ENCODE measurements around the gene PDZK1. TPM values are rescaled to one million over a fixed set of nuclear protein-coding genes. Genes with fewer than 3 reads are reported as not detected.

The PDZK1 gene
- total RNA-seq, 1 donor = 0.36 TPM

DNA sequence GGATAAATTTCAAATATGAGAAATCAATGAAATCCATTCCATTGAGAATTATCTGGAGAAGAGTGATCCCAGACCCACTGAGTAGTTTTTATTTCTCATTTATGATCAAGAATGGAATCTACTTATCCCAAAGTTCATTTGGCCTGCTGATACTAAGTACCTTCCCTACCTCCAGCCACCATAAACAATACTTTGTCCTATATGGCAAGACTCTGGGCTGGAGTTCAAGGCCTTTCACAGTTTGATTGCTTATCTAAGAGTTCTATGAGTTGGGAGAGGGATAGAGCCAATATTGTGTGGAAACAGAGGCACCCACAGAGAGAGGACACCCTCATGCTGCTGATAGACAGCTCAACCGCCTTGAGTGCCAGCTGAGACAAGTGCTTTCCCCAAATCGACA is 5.1 kb downstream of the PDZK1 start:
- Histone ChIP-seq H3K79me2 (ENCODE audit: insufficient read depth, low read length) (no peaks in the 10 kb centered on the region), H3K27ac (ENCODE audit: low read depth, low read length) (no peak overlapping the region), H3K27me3 (ENCODE audit: insufficient read depth, low read length) (no peaks in the 10 kb centered on the region), H4K20me1 (ENCODE audit: insufficient read depth, low read length) (no peaks in the 10 kb centered on the region), H2AFZ (ENCODE audit: low read length) (no peak overlapping the region), H3K9me3 (ENCODE audit: low read depth, low read length) (no peaks in the 10 kb centered on the region), H3K4me3 (ENCODE audit: insufficient read depth, low read length) (no peak overlapping the region), H3K4me1 (ENCODE audit: insufficient read depth, low read length) (peaks cover 5% of the 10 kb centered on the region), H3K4me2 (ENCODE audit: insufficient read depth, low read length) (no peak overlapping the region), H3K36me3 (ENCODE audit: insufficient read depth, low read length) (no peaks in the 10 kb centered on the region)
- no peak for DNase-seq (ENCODE audit: insufficient read length, low spot score, missing footprints)
- TF ChIP-seq CTCF (IDR thresholded peaks at IDR 0.05; ENCODE audit: extremely low read depth, low read depth, low read length) = no peak

- Histone ChIP-seq H3K4me1 (ENCODE audit: insufficient read depth, low read length) (peaks cover 4% of the 10 kb centered on the region), H3K9me3 (ENCODE audit: low read depth, low read length) (no peaks in the 10 kb centered on the region), H4K20me1 (ENCODE audit: insufficient read depth, low read length) (no peaks in the 10 kb centered on the region), H3K36me3 (ENCODE audit: insufficient read depth, low read length) (no peaks in the 10 kb centered on the region), H3K79me2 (ENCODE audit: insufficient read depth, low read length) (no peaks in the 10 kb centered on the region), H2AFZ (ENCODE audit: low read length) (no peak overlapping the region), H3K27ac (ENCODE audit: low read depth, low read length) (no peak overlapping the region), H3K4me2 (ENCODE audit: insufficient read depth, low read length) (no peak overlapping the region), H3K27me3 (ENCODE audit: insufficient read depth, low read length) (no peaks in the 10 kb centered on the region), H3K4me3 (ENCODE audit: insufficient read depth, low read length) (no peak overlapping the region)
- TF ChIP-seq CTCF (IDR thresholded peaks at IDR 0.05; ENCODE audit: extremely low read depth, low read depth, low read length) = no peak
- no peak for DNase-seq (ENCODE audit: insufficient read length, low spot score, missing footprints)
Observed at GRCh38 chr1:145701306-145701862, 5.8 kb downstream of the PDZK1 start.

DNA sequence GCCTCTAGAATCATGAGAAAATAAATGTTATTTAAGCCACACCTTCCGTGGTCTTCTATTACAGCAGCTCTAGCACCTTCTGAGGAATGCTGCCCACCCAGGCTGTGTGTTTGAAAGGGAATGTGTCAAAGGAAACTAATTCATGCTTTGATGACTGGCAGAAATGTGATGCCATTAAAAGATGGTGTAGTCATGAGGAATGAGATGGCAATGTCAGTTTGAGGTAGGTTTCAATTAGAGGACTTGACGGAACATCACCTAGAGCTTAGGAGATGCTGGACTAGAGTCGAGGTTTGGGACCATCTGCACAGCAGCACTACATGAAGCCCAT is 10.6 kb downstream of the PDZK1 start:
- no peak overlapping the region for H3K27ac ChIP-seq (ENCODE audit: low read depth, low read length)
- H3K79me2 ChIP-seq (ENCODE audit: insufficient read depth, low read length) = no peaks in the 10 kb centered on the region

More for the DNA sequence above, 10.6 kb downstream of the PDZK1 start:
- H3K27me3 ChIP-seq (ENCODE audit: insufficient read depth, low read length) = no peaks in the 10 kb centered on the region
- no peak overlapping the region for H2AFZ ChIP-seq (ENCODE audit: low read length)
- no peaks in the 10 kb centered on the region for H3K4me1 ChIP-seq (ENCODE audit: insufficient read depth, low read length)
- H3K4me3 ChIP-seq (ENCODE audit: insufficient read depth, low read length) = no peak overlapping the region
- H3K36me3 ChIP-seq (ENCODE audit: insufficient read depth, low read length) = no peaks in the 10 kb centered on the region
- no peaks in the 10 kb centered on the region for H4K20me1 ChIP-seq (ENCODE audit: insufficient read depth, low read length)
- H3K9me3 ChIP-seq (ENCODE audit: low read depth, low read length) = no peaks in the 10 kb centered on the region
- H3K4me2 ChIP-seq (ENCODE audit: insufficient read depth, low read length) = no peak overlapping the region
- TF ChIP-seq CTCF (IDR thresholded peaks at IDR 0.05; ENCODE audit: extremely low read depth, low read depth, low read length) = no peak
- DNase-seq (ENCODE audit: insufficient read length, low spot score, missing footprints) = no peak
